ENCODE results near the gene PDE7B. TPM values are rescaled to one million over a fixed set of nuclear protein-coding genes. Genes with fewer than 3 reads are reported as not detected.

Gene PDE7B
- polyA plus RNA-seq, 1 donor = 1.3 TPM

GRCh38 chr6:135819665-135820064 lies 31.8 kb upstream of the PDE7B start:
- Histone ChIP-seq H3K4me1 (ENCODE audit: control insufficient read depth, insufficient read depth, low read length) (no peaks in the 10 kb centered on the region), H3K9me3 (ENCODE audit: control insufficient read depth, low read depth, low read length) (no peaks in the 10 kb centered on the region), H3K27me3 (ENCODE audit: control insufficient read depth, insufficient read depth, low read length) (peaks cover 2% of the 10 kb centered on the region), H3K27ac (ENCODE audit: low read length) (no peak overlapping the region), H3K36me3 (ENCODE audit: control insufficient read depth, insufficient read depth, low read length) (no peaks in the 10 kb centered on the region), H3K4me3 (ENCODE audit: low read length) (no peak overlapping the region)
- DNase-seq = no peak
- WGBS (ENCODE audit: insufficient coverage, low lambda C conversion rate) = no CpG with 5 or more reads among the region's 2 CpGs

DNA sequence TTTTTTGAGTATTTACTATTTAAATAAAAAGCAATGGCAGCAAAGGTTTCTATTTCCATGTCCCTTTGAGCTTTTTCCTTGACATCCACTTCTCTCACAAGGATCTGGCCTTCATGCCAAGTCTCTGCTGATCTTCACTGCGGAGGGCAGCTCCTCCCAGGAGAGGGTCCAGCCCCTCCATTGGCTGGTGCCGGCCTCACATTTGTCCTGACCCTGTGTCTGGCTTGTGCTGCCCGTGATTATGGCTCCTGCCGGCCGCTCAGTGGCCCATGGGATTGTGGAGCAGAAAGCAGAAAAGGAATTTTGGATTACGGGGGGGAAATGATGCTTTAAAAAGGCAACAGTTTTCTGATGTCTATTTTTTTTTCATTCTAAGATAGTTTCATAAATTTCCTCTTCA lies 31.2 kb upstream of the PDE7B start:
- H3K4me1 ChIP-seq (ENCODE audit: control insufficient read depth, insufficient read depth, low read length) = no peaks in the 10 kb centered on the region
- no CpG with 5 or more reads among the region's 6 CpGs for WGBS (ENCODE audit: insufficient coverage, low lambda C conversion rate)
- peaks cover 2% of the 10 kb centered on the region for H3K27me3 ChIP-seq (ENCODE audit: control insufficient read depth, insufficient read depth, low read length)
- H3K36me3 ChIP-seq (ENCODE audit: control insufficient read depth, insufficient read depth, low read length) = no peaks in the 10 kb centered on the region
- H3K27ac ChIP-seq (ENCODE audit: low read length) = no peak overlapping the region
- no peak overlapping the region for H3K4me3 ChIP-seq (ENCODE audit: low read length)
- H3K9me3 ChIP-seq (ENCODE audit: control insufficient read depth, low read depth, low read length) = no peaks in the 10 kb centered on the region
- no peak for DNase-seq

DNA sequence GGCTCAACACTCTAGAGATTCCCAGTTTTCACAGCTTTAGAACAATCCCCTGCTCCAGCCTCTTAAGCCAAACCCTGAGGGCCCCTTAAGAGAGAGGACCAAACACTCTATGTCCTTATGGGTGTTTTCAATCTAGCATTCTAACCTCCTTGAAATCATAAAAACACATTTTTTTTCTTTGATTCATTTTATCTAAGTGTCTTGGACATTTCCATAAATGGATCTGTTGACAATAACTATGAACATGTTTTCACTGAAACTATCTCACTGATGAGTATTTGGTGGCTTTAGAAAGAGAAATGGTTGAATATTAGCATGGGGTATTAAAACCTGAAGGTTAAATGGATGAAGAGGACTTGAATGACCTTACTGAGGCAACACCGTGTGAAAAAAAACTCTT lies 27.6 kb upstream of the PDE7B start:
- Histone ChIP-seq H3K4me1 (ENCODE audit: control insufficient read depth, insufficient read depth, low read length) (no peaks in the 10 kb centered on the region), H3K4me3 (ENCODE audit: low read length) (no peak overlapping the region), H3K36me3 (ENCODE audit: control insufficient read depth, insufficient read depth, low read length) (no peaks in the 10 kb centered on the region), H3K27ac (ENCODE audit: low read length) (no peak overlapping the region), H3K27me3 (ENCODE audit: control insufficient read depth, insufficient read depth, low read length) (no peaks in the 10 kb centered on the region), H3K9me3 (ENCODE audit: control insufficient read depth, low read depth, low read length) (no peaks in the 10 kb centered on the region)
- no peak for DNase-seq
- no CpG with 5 or more reads among the region's 1 CpG for WGBS (ENCODE audit: insufficient coverage, low lambda C conversion rate)

DNA sequence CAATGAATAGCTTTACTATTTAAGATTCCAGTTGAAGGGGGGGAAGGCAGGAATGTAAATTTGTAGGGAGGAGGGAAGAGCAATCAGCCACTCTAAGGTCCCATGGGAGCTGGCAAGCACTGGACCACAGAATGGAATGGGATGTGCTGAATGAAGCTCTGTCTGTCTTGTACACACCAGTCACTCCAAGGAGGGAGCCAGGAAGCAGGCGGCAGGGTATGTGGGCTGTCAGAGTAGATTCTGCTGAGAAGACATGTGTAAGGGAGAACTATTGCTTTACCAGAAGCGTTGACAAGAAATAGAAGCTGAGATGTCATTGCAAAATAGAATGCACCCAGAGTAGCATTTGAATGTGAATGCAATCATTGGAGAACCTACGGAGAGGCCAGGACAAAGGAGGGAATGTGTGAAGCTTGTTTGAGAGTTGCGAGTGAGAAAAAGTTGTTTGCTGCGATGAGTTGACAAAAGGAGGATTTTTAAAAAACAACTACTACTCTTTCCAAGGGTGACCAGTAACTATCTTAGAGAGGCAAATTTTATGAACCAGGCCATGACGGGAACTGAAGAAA lies 25.2 kb upstream of the PDE7B start:
- H3K4me1 ChIP-seq (ENCODE audit: control insufficient read depth, insufficient read depth, low read length) = no peaks in the 10 kb centered on the region
- H3K27ac ChIP-seq (ENCODE audit: low read length) = no peak overlapping the region
- no peaks in the 10 kb centered on the region for H3K9me3 ChIP-seq (ENCODE audit: control insufficient read depth, low read depth, low read length)
- no peak overlapping the region for H3K4me3 ChIP-seq (ENCODE audit: low read length)
- DNase-seq = no peak
- WGBS (ENCODE audit: insufficient coverage, low lambda C conversion rate) = 93% methylated on average over 2 of the region's 6 CpGs
- H3K36me3 ChIP-seq (ENCODE audit: control insufficient read depth, insufficient read depth, low read length) = no peaks in the 10 kb centered on the region
- no peaks in the 10 kb centered on the region for H3K27me3 ChIP-seq (ENCODE audit: control insufficient read depth, insufficient read depth, low read length)

GRCh38 chr6:135828021-135828420 lies 23.5 kb upstream of the PDE7B start:
- H3K27ac ChIP-seq (ENCODE audit: low read length) = no peak overlapping the region
- DNase-seq = no peak
- H3K4me1 ChIP-seq (ENCODE audit: control insufficient read depth, insufficient read depth, low read length) = no peaks in the 10 kb centered on the region
- no peaks in the 10 kb centered on the region for H3K36me3 ChIP-seq (ENCODE audit: control insufficient read depth, insufficient read depth, low read length)
- H3K4me3 ChIP-seq (ENCODE audit: low read length) = no peak overlapping the region
- no peaks in the 10 kb centered on the region for H3K9me3 ChIP-seq (ENCODE audit: control insufficient read depth, low read depth, low read length)
- no peaks in the 10 kb centered on the region for H3K27me3 ChIP-seq (ENCODE audit: control insufficient read depth, insufficient read depth, low read length)

GRCh38 chr6:135830452-135830881 lies 21.0 kb upstream of the PDE7B start:
- no CpG with 5 or more reads among the region's 5 CpGs for WGBS (ENCODE audit: insufficient coverage, low lambda C conversion rate)
- no peak for DNase-seq
- no peaks in the 10 kb centered on the region for H3K36me3 ChIP-seq (ENCODE audit: control insufficient read depth, insufficient read depth, low read length)
- no peak overlapping the region for H3K4me3 ChIP-seq (ENCODE audit: low read length)
- no peaks in the 10 kb centered on the region for H3K4me1 ChIP-seq (ENCODE audit: control insufficient read depth, insufficient read depth, low read length)
- H3K9me3 ChIP-seq (ENCODE audit: control insufficient read depth, low read depth, low read length) = no peaks in the 10 kb centered on the region
- peaks cover 5% of the 10 kb centered on the region for H3K27me3 ChIP-seq (ENCODE audit: control insufficient read depth, insufficient read depth, low read length)
- no peak overlapping the region for H3K27ac ChIP-seq (ENCODE audit: low read length)

- WGBS (ENCODE audit: insufficient coverage, low lambda C conversion rate) = no CpG with 5 or more reads among the region's 3 CpGs
- Histone ChIP-seq H3K27ac (ENCODE audit: low read length) (no peak overlapping the region), H3K4me3 (ENCODE audit: low read length) (no peak overlapping the region), H3K9me3 (ENCODE audit: control insufficient read depth, low read depth, low read length) (no peaks in the 10 kb centered on the region), H3K4me1 (ENCODE audit: control insufficient read depth, insufficient read depth, low read length) (no peaks in the 10 kb centered on the region), H3K36me3 (ENCODE audit: control insufficient read depth, insufficient read depth, low read length) (no peaks in the 10 kb centered on the region), H3K27me3 (ENCODE audit: control insufficient read depth, insufficient read depth, low read length) (peaks cover 7% of the 10 kb centered on the region)
- no peak for DNase-seq
Observed at GRCh38 chr6:135831016-135831415, 20.5 kb upstream of the PDE7B start.

- no CpG with 5 or more reads among the region's 3 CpGs for WGBS (ENCODE audit: insufficient coverage, low lambda C conversion rate)
Observed at GRCh38 chr6:135832166-135832565, 19.3 kb upstream of the PDE7B start.

DNA sequence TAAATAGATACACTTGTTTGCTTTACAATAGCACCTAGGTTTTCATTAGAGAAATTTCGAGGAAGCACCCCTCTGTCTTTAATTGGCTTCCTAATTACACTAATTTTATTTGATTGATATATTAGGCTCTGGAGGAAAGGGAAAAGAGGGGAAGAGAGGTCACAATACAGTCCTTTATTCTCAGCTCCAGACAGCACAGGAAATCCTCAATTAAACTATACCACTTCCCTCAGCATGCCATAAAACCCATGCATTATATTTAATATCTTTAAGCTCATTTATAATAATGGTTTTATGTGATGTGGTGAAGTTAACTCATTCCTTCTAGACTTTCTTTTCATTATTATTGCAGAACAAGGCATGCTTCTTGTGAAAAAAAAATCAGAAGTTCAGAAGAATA lies 17.7 kb upstream of the PDE7B start:
- Histone ChIP-seq H3K4me1 (ENCODE audit: control insufficient read depth, insufficient read depth, low read length) (no peaks in the 10 kb centered on the region), H3K27me3 (ENCODE audit: control insufficient read depth, insufficient read depth, low read length) (peaks cover 9% of the 10 kb centered on the region), H3K27ac (ENCODE audit: low read length) (no peak overlapping the region), H3K36me3 (ENCODE audit: control insufficient read depth, insufficient read depth, low read length) (no peaks in the 10 kb centered on the region), H3K9me3 (ENCODE audit: control insufficient read depth, low read depth, low read length) (no peaks in the 10 kb centered on the region), H3K4me3 (ENCODE audit: low read length) (no peak overlapping the region)
- no peak for DNase-seq
- WGBS (ENCODE audit: insufficient coverage, low lambda C conversion rate) = 67% methylated on average over 1 of the region's 1 CpG

More at GRCh38 chr6:135832166-135832565, 19.3 kb upstream of the PDE7B start:
- peaks cover 7% of the 10 kb centered on the region for H3K27me3 ChIP-seq (ENCODE audit: control insufficient read depth, insufficient read depth, low read length)
- no peak overlapping the region for H3K27ac ChIP-seq (ENCODE audit: low read length)
- DNase-seq = no peak
- no peaks in the 10 kb centered on the region for H3K36me3 ChIP-seq (ENCODE audit: control insufficient read depth, insufficient read depth, low read length)
- H3K4me1 ChIP-seq (ENCODE audit: control insufficient read depth, insufficient read depth, low read length) = no peaks in the 10 kb centered on the region
- no peak overlapping the region for H3K4me3 ChIP-seq (ENCODE audit: low read length)
- H3K9me3 ChIP-seq (ENCODE audit: control insufficient read depth, low read depth, low read length) = no peaks in the 10 kb centered on the region

DNA sequence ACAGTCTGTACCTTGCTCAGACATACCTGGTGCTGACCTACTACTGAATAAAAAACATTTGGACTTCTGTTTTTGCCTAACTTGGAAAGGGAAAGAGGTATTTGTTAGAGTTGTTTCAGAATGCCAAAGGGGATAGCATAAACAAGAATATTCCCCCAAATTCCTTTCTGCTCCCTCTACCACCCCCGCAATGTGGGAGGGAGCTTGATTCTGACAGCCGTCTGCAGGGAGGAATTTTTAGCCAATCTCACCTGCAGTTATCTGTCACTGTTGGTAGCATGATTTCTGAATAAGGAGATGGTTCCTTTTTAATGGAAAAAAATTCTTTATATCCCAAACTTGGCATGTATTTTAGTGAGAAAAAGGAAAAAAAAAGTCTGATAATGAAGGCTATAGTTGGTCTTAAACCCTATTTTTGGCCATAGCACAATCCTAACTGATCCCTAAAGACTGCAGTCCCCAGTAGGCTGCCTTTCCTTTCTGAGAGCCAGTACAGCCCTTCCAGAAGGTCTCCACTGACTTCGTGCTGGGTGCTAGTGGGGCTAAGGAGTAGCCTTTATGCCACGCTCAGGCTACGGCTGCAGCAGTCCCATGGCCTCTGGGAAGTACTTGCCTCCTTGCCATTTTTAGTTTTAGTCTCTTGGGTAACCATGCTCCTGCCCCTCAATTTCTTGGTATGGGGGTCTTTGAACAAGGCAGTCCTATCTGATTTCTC lies 13.6 kb upstream of the PDE7B start:
- Histone ChIP-seq H3K27me3 (ENCODE audit: control insufficient read depth, insufficient read depth, low read length) (peaks cover 11% of the 10 kb centered on the region), H3K9me3 (ENCODE audit: control insufficient read depth, low read depth, low read length) (no peaks in the 10 kb centered on the region), H3K4me3 (ENCODE audit: low read length) (no peak overlapping the region), H3K4me1 (ENCODE audit: control insufficient read depth, insufficient read depth, low read length) (no peaks in the 10 kb centered on the region), H3K36me3 (ENCODE audit: control insufficient read depth, insufficient read depth, low read length) (no peaks in the 10 kb centered on the region), H3K27ac (ENCODE audit: low read length) (no peak overlapping the region)
- WGBS (ENCODE audit: insufficient coverage, low lambda C conversion rate) = no CpG with 5 or more reads among the region's 5 CpGs
- DNase-seq = no peak

- 86% methylated on average over 1 of the region's 4 CpGs for WGBS (ENCODE audit: insufficient coverage, low lambda C conversion rate)
- DNase-seq = no peak
- H3K36me3 ChIP-seq (ENCODE audit: control insufficient read depth, insufficient read depth, low read length) = no peaks in the 10 kb centered on the region
Observed at GRCh38 chr6:135839121-135839520, 12.4 kb upstream of the PDE7B start.

More at GRCh38 chr6:135839121-135839520, 12.4 kb upstream of the PDE7B start:
- Histone ChIP-seq H3K4me3 (ENCODE audit: low read length) (no peak overlapping the region), H3K27me3 (ENCODE audit: control insufficient read depth, insufficient read depth, low read length) (peaks cover 11% of the 10 kb centered on the region), H3K4me1 (ENCODE audit: control insufficient read depth, insufficient read depth, low read length) (no peaks in the 10 kb centered on the region), H3K9me3 (ENCODE audit: control insufficient read depth, low read depth, low read length) (no peaks in the 10 kb centered on the region), H3K27ac (ENCODE audit: low read length) (no peak overlapping the region)
